VCaP (cell line): ENCODE results near the gene CILP2.

ENCODE experiments used
- H3K27ac ChIP-seq: fragments of 450-650 bp; 2 replicates; pipeline ENCODE4 v1.5.1; 2017
- CTCF ChIP-seq: fragments of 450-650 bp; conservative IDR thresholded peaks from 2 replicates; pipeline ENCODE4 v1.5.1; 2017; ENCODE audit warnings: mild to moderate bottlenecking, moderate library complexity

Gene CILP2

GRCh38 chr19:19520989-19521388, 17.1 kb upstream of the CILP2 start:
- TF ChIP-seq CTCF, result no peak
- H3K27ac ChIP-seq, result no peak overlapping the region

GRCh38 chr19:19523177-19523576, 14.9 kb upstream of the CILP2 start:
- H3K27ac ChIP-seq, result no peak overlapping the region
- TF ChIP-seq CTCF, result no peak

GRCh38 chr19:19524053-19524452, 14.0 kb upstream of the CILP2 start:
- no peak overlapping the region for H3K27ac ChIP-seq
- no peak for TF ChIP-seq CTCF

GRCh38 chr19:19525611-19526380, 12.3 kb upstream of the CILP2 start:
- no peak overlapping the region for H3K27ac ChIP-seq
- no peak for TF ChIP-seq CTCF

GRCh38 chr19:19526581-19527370, 11.3 kb upstream of the CILP2 start:
- TF ChIP-seq CTCF, result no peak
- no peak overlapping the region for H3K27ac ChIP-seq

GRCh38 chr19:19527371-19527656, 10.8 kb upstream of the CILP2 start:
- no peak for TF ChIP-seq CTCF
- no peak overlapping the region for H3K27ac ChIP-seq

- no peak for TF ChIP-seq CTCF
- no peak overlapping the region for H3K27ac ChIP-seq
Measured at GRCh38 chr19:19527674-19528625, 10.1 kb upstream of the CILP2 start.
